GM10266 (cell line): Measurements from ENCODE around the gene RPS25.
"Not testable (repeated sequence)": the region's sequence is repeated elsewhere in the genome, so short reads cannot be mapped to it uniquely, and the experiment has no call there.

Experiments used
- DNase-seq: peaks from one replicate; pipeline ENCODE4 v3.0.0; 2012; ENCODE audit errors: extremely low spot score
- TF ChIP-seq, protein P1 (sequence below): IDR thresholded peaks from 2 replicates; pipeline ENCODE4 v1.5.1; 2012; ENCODE audit warnings: mild to moderate bottlenecking, low read depth; ENCODE audit not compliant: control insufficient read depth, insufficient read depth; ENCODE audit errors: missing control alignments

RPS25 gene

GRCh38 chr11:119018074-119018938 is at the start of gene RPS25, which contains the start of gene TRAPPC4:
RPS25 (minus strand) TSS chr11:119018343; CDS start chr11:119018284, 59 bp downstream.
TRAPPC4 (plus strand) TSS chr11:119018766; CDS start chr11:119018796, 30 bp downstream.
- DNase-seq: peak; percentile 89
- TF ChIP-seq, protein P1, sequence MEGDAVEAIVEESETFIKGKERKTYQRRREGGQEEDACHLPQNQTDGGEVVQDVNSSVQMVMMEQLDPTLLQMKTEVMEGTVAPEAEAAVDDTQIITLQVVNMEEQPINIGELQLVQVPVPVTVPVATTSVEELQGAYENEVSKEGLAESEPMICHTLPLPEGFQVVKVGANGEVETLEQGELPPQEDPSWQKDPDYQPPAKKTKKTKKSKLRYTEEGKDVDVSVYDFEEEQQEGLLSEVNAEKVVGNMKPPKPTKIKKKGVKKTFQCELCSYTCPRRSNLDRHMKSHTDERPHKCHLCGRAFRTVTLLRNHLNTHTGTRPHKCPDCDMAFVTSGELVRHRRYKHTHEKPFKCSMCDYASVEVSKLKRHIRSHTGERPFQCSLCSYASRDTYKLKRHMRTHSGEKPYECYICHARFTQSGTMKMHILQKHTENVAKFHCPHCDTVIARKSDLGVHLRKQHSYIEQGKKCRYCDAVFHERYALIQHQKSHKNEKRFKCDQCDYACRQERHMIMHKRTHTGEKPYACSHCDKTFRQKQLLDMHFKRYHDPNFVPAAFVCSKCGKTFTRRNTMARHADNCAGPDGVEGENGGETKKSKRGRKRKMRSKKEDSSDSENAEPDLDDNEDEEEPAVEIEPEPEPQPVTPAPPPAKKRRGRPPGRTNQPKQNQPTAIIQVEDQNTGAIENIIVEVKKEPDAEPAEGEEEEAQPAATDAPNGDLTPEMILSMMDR: peak; percentile 6

DNA sequence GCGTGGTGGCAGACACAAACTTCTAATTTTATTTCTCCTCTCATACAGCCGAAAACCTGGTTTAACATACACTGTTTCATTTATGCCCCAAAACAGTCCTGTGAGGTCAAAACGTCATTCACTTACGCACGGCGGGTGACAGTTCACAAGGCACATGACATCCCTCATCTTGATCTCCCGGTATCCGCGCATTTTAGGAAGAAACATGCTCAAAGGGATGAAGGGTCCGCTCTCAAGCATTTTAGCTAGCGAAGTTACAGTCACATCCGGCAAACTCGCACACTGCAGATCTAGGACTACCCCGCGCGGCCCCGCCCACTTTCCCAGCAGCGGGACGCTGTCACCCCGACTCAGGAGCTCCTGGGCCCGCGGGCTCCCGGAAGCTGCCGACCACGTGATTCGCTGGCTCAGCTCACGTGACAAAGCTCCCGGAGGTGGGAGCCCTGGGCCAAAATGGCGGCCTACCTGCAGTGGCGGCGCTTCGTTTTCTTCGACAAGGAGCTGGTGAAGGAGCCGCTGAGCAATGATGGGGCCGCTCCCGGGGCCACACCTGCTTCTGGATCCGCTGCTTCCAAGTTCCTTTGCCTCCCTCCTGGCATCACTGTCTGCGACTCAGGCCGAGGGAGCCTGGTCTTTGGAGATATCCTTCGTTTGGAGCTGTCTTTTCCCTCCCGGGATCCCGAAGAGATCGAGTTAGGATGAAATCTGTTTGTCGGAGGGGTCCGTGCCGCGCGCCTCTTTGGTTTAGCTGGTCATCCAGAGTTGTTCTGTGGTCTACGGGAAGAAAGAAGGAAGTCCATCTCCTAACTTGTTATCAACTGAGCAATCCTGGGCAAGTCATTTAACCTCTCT is 49.5 kb upstream of the RPS25 start, which contains the start of gene VPS11:
Gene VPS11 (plus strand): TSS at position 448 of the 852 bp plus-strand sequence. CDS start 6 bp downstream, at position 454.
- TF ChIP-seq, protein P1: no peak
- DNase-seq: peak; percentile 97

DNA sequence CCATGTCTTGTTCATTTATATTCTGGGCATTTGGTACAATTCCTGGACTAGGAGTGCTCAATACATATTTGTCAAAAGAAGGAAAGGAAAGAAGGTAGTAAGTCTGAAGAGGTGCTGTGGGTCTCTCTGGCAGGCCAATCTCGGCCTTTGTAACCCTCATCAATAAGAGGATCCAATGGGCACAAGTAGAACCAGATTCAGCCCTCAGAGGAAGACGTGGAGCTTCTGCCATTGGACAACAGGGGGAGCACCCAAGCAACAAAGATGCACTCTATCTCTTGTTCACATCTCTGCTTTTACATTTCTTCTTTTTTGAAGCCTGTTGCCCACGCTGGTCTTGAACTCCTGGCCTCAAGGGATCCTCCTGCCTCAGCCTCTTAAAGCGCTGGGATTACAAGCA is 47.2 kb upstream of the RPS25 start:
- DNase-seq: peak; percentile 49
- TF ChIP-seq, protein P1: peak; percentile 65

DNA sequence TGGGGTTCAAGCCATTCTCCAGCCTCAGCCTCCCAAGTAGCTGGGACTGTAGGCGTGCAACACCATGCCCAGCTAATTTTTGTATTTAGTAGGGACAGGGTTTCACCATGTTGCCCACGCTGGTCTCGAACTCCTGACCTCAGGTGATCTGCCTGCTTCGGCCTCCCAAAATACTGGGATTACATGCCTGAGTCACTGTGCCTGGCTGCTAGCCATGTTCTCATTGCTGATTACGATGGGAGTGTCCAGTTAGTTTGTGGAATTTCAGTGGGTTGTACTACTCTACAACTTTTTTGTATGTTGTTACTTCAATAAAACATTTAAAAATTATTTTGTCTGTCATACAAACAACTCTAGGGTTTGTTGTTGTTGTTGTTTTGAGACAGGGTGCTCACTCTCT is 44.6 kb upstream of the RPS25 start:
- TF ChIP-seq, protein P1: no peak
- DNase-seq: no peak

DNA sequence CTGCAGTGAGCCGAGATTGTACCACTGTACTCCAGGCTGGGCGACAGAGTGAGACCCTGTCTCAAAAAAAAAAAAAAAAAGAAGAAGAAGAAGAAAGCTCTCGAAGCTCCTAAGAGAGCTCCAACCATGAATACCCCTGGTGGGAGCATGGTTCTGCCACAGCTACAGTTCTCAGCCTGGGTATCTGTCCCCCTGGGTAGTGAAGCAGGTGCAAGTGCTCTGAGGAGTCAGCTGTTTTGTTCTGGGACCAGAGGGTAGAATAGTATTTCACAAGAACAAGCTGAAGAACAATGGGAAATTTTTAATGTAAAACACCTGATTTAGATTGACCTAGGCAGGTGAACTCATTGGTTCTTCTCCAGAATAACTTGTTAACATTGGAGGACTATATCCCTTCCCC is 43.1 kb upstream of the RPS25 start:
- no peak for DNase-seq
- TF ChIP-seq, protein P1: no peak

DNA sequence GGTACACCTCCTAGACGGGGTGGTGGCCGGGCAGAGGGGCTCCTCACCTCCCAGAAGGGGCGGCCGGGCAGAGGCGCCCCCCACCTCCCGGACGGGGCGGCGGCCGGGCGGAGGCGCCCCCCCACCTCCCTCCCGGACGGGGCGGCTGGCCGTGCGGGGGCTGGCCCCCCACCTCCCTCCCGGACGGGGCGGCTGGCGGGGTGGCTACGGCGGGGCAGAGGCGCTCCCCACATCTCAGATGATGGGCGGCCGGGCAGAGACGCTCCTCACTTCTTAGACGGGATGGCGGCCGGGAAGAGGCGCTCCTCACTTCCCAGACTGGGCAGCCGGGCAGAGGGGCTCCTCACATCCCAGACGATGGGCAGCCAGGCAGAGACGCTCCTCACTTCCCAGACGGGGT is 41.0 kb upstream of the RPS25 start:
- DNase-seq: not testable (repeated sequence)

GRCh38 chr11:119057000-119057769 is 39.0 kb upstream of the RPS25 start, which contains the start of gene HYOU1:
HYOU1 (minus strand) TSS chr11:119057205; CDS start chr11:119056160, 1,045 bp downstream.
- DNase-seq: peak; percentile 99
- TF ChIP-seq, protein P1: peak; percentile 28
